Adrenal gland (tissue), 12 donors: Measurements from ENCODE around the gene SCAI. TPM values are rescaled to one million over a fixed set of nuclear protein-coding genes. Genes with fewer than 3 reads are reported as not detected.
A peak's percentile ranks its signal among the peaks of the same experiment; 100 is the strongest.

Experiments
- DNase-seq, 7 donors: peaks; one replicate each; pipeline ENCODE4 v3.0.0-alpha.2; 2019 to 2020
- H3K27ac ChIP-seq, 5 donors: fragments of 200-600 bp; sonication (generic) in 4 of 5; 1 replicate in 3 of 5; 2 replicates in 2 of 5; pipeline versions ENCODE4 v1.5.1 to v1.8.0; 2016 to 2020; ENCODE audit warnings: mild to moderate bottlenecking in 1 of 5
- H3K27me3 ChIP-seq: fragments of 200-600 bp; 2 replicates; pipeline ENCODE4 v1.8.0; 2021
- H3K36me3 ChIP-seq, 2 donors: fragments of 200-600 bp; replicated peaks in 1 of 2; 1 replicate in 1 of 2; 2 replicates in 1 of 2; pipeline versions ENCODE4 v1.5.1 to v1.8.0; 2018 to 2022
- H3K4me1 ChIP-seq, 2 donors: fragments of 200-600 bp; replicated peaks in 1 of 2; 1 replicate in 1 of 2; 2 replicates in 1 of 2; pipeline versions ENCODE4 v1.5.1 to v1.8.0; 2018 to 2021
- H3K4me3 ChIP-seq, 4 donors: fragments of 200-600 bp; sonication (generic) in 3 of 4; one replicate each; pipeline ENCODE4 v1.5.1; 2016 to 2018
- H3K9me3 ChIP-seq, 3 donors: fragments of 200-600 bp; sonication (generic) in 1 of 3; replicated peaks in 1 of 3; 1 replicate in 2 of 3; 2 replicates in 1 of 3; pipeline versions ENCODE4 v1.5.1 to v1.8.0; 2016 to 2021
- CTCF ChIP-seq, 6 experiments: fragments of 450-650 bp in 4 of 6; fragments of 200-600 bp in 2 of 6; sonication (generic) in 1 of 6; IDR thresholded peaks; 1 replicate in 5 of 6; 2 replicates in 1 of 6; pipeline versions ENCODE4 v1.5.1 to v1.8.0; 2016 to 2021; ENCODE audit warnings: antibody characterized with exemption in 6 of 6, mild to moderate bottlenecking in 2 of 6, moderate library complexity in 1 of 6
- POLR2A ChIP-seq, 2 donors: fragments of 450-650 bp; IDR thresholded peaks; one replicate each; pipeline ENCODE4 v1.6.1; 2017; ENCODE audit warnings: antibody characterized with exemption in 2 of 2, mild to moderate bottlenecking in 2 of 2, moderate library complexity in 1 of 2
- WGBS, 4 donors: extraction: QIAGEN DNeasy Blood & Tissue Kit in 2 of 4; methylation state at CpG; one replicate each; pipeline versions ENCODE4 v1.1.5 to v1.1.7; 2013 to 2017; 5-methylcytosine and 5-hydroxymethylcytosine counted together
- intact Hi-C, 2 donors: fragments of 100-400 bp; cut with DNase I; formaldehyde crosslinking; loops; one replicate each; pipeline versions ENCODE4 v1.14.1 to v1.15.0; 2022 to 2023
- polyA plus RNA-seq, 3 donors: library from polyadenylated mRNA; stranded (reverse); fragments of 200-250 nt in 2 of 3; fragments of 350-450 nt in 1 of 3; fragmentation: Illumina TruSeq in 1 of 3; extraction: RNeasy Lipid Tissue Mini Kit (QIAGEN cat#74804) in 1 of 3; gene quantifications; one replicate each; pipeline ENCODE4 v1.2.3, GENCODE V29; 2013 to 2014
- total RNA-seq, 9 donors: library from RNA; depleted of rRNA in 4 of 9; stranded (reverse); fragments of >200 nt in 4 of 9; fragments of 120-200 nt in 1 of 9; fragmentation: NEBNext Ultra II Directional in 1 of 9; extraction: Animal tissue kit (Norgen Biotek cat#: 25700) in 1 of 9; gene quantifications; one replicate each; pipeline versions ENCODE4 v1.1.0 to v1.2.4, GENCODE V29; 2013 to 2023
- donor health status: healthy with polysubstance abuse.
- donor health status: Bipolar disorder and iron deficiency.
- donor health status: DM: yes; HTN: yes; CAD: no.
- donor health status: DM: no; HTN: no; CAD: no.
- donor health status: DM: no; HTN: no; CAD: no.
- donor health status: DM: yes; HTN: yes; CAD: no.

The SCAI gene
- total and polyA plus RNA-seq, 12 donors: 1.4 to 19.6 (median 9.2) TPM

- TF ChIP-seq POLR2A (IDR thresholded peaks at IDR 0.05) (no peak), CTCF (IDR thresholded peaks at IDR 0.05) (peak in 2 of 6 experiments; percentile 9)
- Histone ChIP-seq H3K4me1 (peaks cover 6 to 16% of the 10 kb centered on the region in 2 donors), H3K27me3 (no peaks in the 10 kb centered on the region), H3K27ac (peak overlapping the region; percentile 95 to 99 (median 97)), H3K36me3 (peaks cover 0 to 3% of the 10 kb centered on the region in 2 donors), H3K9me3 (no peaks in the 10 kb centered on the region), H3K4me3 (peak overlapping the region; percentile 72 to 96 (median 84))
- intact Hi-C loops: no loop called here
- WGBS, 4 donors: 12 to 20% (median 15%) methylated on average over 21 to 31 of the region's 31 CpGs
- peak; percentile 45 to 81 (median 66) for DNase-seq
These were observed 201.4 kb downstream of the SCAI start for GRCh38 chr9:124941679-124942561.

DNA sequence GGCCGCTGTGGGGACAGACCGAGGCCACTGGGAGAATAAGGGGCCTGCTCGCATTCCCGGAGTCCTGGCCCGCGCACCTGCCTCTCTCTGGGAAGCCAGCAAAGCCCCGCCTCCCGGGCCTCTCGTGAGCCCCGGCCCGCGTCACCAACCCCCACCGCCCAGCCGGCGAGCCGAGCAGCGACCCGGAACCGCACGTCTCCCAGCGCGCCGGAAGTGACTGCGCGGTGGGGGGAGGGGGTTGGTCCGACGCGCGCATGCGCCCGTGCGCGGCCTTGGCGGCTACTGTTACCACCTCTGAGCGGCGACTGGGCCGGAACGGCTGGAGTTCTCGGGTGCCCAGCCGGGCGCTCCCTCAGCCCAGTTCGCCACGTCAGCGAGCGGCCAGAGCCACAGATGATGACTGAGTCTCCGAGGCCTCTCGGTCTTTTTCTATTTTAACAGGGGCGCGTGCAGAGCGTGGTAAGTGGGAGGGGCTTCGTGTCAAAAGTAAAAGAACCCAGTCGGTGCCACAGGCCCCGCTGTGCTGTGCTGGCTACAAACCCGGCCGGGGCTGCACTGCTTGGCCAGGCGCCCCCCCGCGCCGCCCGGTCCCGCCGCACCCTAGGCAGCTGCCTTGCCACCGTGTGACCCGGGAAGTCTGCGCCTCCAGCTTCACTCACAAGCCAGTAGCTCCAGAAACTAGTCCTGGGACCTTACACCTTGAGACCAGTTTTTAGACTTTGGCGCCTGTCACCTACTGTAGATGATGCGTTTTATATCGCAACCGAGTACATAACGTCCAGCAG, 202.2 kb downstream of the SCAI start, which contains the start of gene GOLGA1:
Gene GOLGA1, minus strand, starts transcription at position 190 of the 785 bp plus-strand sequence. CDS start 2,372 bp downstream, outside the sequence.
- 0 to 1% (median 0%) methylated on average over 31 to 70 of the region's 70 CpGs for WGBS, 4 donors
- DNase-seq: peak; percentile 96 to 98 (median 97)
- Histone ChIP-seq H3K27me3 (no peaks in the 10 kb centered on the region), H3K27ac (peak within 1 kb of the TSS; percentile 95 to 99 (median 97)), H3K36me3 (peaks cover 0 to 8% of the 10 kb centered on the region in 2 donors), H3K4me3 (peak within 1 kb of the TSS; percentile 72 to 96 (median 88)), H3K9me3 (no peaks in the 10 kb centered on the region), H3K4me1 (peaks cover 6 to 16% of the 10 kb centered on the region in 2 donors)
- intact Hi-C loops: no loop called here
- TF ChIP-seq CTCF (IDR thresholded peaks at IDR 0.05) (no peak), POLR2A (IDR thresholded peaks at IDR 0.05) (peak; percentile 81 to 97)

- 0 to 4% (median 1%) methylated on average over 3 to 17 of the region's 17 CpGs for WGBS, 4 donors
- H3K4me1 ChIP-seq: peaks cover 6 to 16% of the 10 kb centered on the region in 2 donors
- H3K27ac ChIP-seq: peak overlapping the region; percentile 95 to 99 (median 97)
- peaks cover 0 to 13% of the 10 kb centered on the region in 2 donors for H3K36me3 ChIP-seq
- intact Hi-C loops: no loop called here
- TF ChIP-seq CTCF (IDR thresholded peaks at IDR 0.05): no peak
- TF ChIP-seq POLR2A (IDR thresholded peaks at IDR 0.05): no peak
- H3K4me3 ChIP-seq: peak overlapping the region; percentile 72 to 96 (median 88)
- H3K27me3 ChIP-seq: no peaks in the 10 kb centered on the region
- DNase-seq: no peak
- no peaks in the 10 kb centered on the region for H3K9me3 ChIP-seq
These were observed 202.8 kb downstream of the SCAI start for GRCh38 chr9:124940521-124940893.

- no peaks in the 10 kb centered on the region for H3K9me3 ChIP-seq
- H3K36me3 ChIP-seq: peaks cover 0 to 13% of the 10 kb centered on the region in 2 donors
- peak overlapping the region; percentile 95 to 99 (median 97) for H3K27ac ChIP-seq
- DNase-seq: no peak
- intact Hi-C loops: loop anchor here in 1 of 2 donors (10.0 kb wide), 1 partner anchor 205 kb away; the partner anchor contains the start of gene SCAI
- H3K4me3 ChIP-seq: peak overlapping the region in 2 of 4 donors; percentile 72 to 94
- no peaks in the 10 kb centered on the region for H3K27me3 ChIP-seq
- peaks cover 6 to 16% of the 10 kb centered on the region in 2 donors for H3K4me1 ChIP-seq
- TF ChIP-seq POLR2A (IDR thresholded peaks at IDR 0.05) (no peak), CTCF (IDR thresholded peaks at IDR 0.05) (no peak)
These were observed 203.4 kb downstream of the SCAI start for GRCh38 chr9:124939944-124940343.
